Tongue (tissue), 2 donors: ENCODE results near the gene DIPK2A. TPM values are rescaled to one million over a fixed set of nuclear protein-coding genes. Genes with fewer than 3 reads are reported as not detected.

ENCODE experiments used
- DNase-seq: peaks from one replicate; pipeline ENCODE4 v3.0.0-alpha.2; 2015
- total RNA-seq: library from RNA; depleted of rRNA; stranded (reverse); fragments of >200 nt; gene quantifications from one replicate; pipeline ENCODE4 v1.2.3, GENCODE V29; 2014

Gene DIPK2A, protein sequence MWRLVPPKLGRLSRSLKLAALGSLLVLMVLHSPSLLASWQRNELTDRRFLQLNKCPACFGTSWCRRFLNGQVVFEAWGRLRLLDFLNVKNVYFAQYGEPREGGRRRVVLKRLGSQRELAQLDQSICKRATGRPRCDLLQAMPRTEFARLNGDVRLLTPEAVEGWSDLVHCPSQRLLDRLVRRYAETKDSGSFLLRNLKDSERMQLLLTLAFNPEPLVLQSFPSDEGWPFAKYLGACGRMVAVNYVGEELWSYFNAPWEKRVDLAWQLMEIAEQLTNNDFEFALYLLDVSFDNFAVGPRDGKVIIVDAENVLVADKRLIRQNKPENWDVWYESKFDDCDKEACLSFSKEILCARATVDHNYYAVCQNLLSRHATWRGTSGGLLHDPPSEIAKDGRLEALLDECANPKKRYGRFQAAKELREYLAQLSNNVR
- total RNA-seq = 48.0 TPM

DNA sequence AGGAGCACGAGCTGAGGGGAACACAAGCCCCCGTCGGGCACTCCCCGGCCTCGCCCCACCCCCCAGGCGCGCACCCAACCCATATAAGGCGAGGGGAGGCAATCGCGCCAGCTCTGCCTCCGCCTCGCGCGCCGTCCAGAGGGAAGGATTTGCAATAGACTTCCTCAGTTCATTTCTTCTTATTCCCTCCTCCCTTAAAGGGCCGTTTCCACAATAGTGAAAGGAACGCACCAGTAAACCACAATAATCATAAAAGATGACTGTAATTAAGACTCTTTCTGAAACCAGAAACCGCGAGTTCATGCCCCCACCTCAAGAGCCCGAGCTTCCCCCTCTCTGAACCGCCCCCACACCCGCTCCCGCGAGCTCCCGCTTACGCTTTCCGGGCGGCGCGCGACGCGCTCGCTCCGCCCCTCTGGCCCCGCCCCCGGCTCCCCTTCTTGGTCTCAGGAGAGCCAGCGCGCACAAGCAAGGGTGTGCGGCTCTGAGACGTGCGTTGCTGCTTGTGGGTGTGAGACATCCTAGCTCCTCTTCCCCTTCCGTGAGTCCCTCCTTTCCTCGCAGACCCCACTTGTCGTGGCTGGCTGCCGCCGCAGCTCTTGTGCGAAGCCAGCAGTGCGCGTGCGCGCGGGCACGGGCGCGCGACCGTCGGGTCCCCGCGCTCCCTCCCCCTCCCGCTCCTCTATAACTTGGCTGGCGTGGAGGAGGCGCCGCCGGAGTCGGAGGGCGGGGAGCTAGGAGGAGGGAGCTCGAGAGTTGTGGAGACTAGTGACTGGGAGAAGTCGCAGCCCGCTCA is at the start of gene DIPK2A:
Gene DIPK2A (plus strand): TSS at position 465 of the 796 bp plus-strand sequence. CDS start 510 bp downstream, outside the sequence.
- DNase-seq = peak; percentile 98

DNA sequence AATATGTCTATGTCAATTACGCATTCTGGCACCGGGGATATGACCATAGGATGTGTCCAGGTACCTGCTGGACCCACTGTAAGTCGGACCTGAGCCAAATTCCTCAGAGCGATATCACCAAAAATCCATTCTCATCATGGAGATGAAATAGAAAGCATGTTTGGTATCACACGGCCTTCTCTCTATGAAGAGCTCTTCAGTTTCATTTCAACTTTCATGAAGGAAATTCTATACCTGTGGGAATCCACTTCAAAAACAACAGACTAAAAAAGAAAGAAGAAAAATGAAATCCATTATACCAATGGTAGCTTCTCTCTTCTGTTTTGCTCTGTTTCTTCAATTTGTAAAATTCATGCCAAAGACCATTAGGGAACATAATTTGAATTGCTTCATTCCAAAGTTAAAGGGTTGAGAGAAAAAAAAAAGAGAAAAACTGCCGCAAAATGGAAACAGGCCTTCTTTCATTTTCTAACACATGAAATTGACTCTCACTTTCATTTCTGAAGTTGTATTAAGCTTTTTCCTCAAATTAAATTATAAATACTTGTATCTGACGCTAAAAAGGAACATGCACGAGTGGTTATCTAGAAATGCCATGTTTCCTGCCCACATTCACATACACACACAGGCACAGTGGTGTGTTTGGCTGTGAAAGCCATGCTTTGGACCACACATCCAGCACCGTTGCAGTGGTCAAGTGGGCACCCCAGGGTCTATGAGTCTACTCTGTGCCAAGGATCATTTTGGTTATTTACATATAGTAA is 46.9 kb upstream of the DIPK2A start:
- no peak for DNase-seq

DNA sequence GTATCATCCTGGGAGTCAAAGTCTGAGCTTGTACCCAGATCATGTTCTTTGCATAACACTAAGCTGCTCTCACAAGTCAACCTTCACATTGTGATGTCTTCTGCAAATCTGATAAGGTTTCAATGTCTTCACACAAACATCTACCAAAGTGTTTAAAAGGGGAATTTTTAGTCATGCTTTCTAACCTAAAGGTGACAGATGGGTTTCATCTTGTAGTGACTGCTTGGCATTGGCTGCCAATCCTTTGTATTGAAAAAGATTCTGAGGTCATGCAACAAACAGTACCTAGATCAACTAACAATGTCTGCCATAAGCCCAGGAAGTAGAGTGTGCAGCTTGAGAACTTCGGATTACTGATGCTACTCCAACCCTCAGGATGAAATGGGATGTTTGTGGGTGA is 43.6 kb upstream of the DIPK2A start:
- no peak for DNase-seq

DNA sequence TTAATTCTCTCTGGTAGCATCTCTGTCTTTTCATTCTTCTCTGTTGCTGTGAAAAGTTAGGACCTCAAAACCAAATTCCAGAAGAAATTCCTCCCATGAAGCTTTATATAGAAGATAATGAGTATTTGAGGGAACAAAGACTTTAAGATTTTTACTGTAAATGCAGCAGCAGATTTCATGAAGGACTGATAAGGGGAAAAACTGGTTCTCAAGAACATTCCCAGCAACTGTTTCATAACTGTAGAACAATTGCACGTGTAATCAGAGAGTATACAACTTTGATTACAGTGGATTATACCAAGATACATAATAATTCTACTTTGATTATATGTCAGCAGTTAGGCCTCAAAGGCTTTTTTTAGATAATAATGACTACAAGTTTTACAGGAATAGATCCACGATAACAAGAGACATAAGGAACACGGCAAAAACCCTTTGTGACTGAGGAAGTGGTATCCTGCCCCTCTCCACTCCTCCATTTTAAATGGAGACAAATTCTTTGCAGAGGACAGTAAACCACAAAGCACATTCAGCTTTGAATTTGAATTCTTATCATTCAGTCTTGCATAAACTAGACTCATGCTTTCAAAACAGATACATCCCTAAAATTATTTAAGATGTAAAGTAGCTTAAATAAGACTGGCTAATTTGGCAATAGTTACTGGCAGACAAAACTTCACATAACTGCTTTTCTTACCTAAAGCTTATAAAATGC is 42.9 kb upstream of the DIPK2A start:
- no peak for DNase-seq

DNA sequence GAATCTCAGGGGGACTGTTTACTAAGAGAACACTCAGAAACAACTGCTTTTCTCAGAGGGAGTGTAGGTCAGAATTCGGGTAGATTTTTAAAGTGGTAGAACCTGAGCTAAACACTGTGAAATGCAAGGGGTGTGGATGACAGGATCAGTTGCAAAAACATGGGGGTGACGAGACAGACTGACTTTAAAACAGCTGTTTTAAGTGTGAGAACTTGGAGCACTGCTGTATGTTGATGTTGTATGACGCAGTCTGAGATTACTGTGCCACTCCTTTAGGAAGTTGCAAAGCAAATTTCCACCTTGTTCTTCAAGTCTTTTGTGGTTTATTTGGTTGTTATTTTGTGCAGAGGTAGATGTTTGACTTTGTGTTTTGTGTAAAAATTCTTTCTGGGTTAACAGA is 36.8 kb upstream of the DIPK2A start:
- DNase-seq = no peak

DNA sequence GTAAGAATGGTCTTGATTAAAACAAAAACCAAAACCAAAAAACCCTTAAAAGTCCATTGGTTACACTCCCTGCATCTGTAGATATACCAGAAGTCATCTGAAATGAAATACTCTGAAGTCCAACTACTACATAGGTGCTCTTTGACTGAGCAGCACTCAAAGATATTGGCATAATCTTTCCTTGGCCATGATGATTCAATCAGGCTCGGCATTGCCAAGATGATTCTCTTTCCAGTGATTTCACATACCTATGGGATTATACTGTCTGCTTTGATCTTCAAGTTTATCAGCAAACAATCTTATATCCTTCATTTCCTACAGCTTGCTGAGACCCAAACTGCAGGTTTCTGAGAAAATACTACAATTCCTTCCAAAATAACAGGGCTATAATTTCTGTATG is 35.9 kb upstream of the DIPK2A start:
- DNase-seq = no peak

DNA sequence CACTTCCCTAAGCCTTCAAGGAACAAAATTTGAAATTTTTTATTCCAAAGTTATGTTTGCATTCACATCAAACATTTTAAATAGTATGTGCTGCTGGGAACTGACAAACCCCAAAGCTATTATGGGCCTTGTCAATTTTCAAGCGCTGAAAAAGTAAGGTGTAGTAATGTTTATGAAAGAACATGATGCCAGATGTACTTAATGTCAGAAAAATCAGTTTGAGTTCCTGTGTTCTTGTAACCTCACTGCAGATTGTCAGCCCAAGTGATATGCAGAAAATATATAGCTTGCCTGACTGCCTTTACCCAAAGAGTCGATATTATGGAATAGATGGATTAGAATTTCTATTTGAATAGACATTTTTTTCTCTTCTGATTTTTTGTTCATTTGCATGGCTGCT is 20.8 kb upstream of the DIPK2A start:
- DNase-seq = no peak

DNA sequence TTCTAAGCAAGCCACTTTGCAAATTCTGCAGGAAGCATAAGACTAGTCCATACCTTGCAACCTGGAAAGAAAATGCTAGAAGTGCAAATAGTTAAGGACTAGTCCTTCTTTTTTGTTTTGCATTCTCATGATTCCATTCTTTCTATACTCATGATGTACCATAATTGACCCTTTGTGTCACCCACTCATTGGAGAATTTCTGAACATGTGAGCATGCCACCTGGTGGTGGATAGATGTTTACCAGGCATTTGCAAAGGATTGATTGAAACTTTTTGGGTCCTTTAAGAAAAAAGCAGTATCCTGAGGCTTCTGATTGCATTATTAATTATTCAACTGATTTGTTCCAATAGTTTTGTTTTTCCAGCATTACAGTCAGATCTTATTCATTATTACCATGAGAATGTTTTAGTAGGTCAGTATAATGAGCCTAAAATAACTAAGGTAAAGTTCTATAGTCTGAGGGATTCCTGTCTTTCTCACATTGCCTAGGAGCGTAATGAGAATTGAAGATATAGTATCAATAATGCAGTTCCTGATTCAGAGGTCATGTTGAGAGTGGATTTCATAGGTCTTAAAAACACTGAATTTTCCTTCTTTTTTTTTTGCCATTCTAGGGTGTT is 20.2 kb upstream of the DIPK2A start:
- DNase-seq = peak; percentile 45

DNA sequence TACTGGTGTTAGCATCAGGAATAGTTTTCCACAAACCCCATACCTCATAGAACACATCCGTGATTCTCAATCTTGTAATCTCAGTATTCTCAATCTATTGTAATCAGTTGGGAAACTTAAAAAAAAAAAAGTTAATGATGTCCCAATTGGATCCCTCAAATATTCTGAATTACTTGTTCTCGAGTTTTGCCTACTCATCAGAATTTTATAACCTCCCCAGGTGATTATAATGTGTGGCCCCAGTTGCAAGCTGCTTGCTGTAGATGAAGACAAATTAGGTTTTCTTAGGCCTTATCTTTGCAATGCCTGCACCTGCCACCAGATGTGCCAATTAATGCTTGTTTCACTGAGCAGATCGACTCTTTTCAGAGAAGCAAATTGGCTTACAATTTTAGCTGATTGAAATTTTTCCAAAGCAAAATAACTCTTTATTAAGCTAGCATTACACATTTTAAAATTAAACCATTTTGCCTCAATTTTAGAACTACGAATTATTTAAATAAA is 19.0 kb upstream of the DIPK2A start:
- no peak for DNase-seq

DNA sequence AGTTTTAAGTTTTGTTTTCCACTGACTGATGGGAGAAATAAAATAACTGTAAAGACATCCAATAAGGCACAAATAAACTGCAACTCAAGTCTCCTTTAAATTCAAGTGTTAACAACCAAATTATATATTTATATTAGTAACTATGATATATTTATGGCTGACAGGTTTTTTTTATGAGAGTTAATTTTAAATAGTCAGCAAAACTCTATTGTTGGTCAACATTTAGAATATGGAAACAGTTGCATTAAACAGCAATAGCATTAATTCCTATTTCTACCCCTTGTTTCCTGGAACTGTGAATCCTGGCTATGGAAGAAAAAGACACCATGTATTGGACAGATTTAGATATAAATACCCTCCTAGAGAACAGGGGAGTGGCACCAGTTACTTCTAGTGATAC is 16.5 kb upstream of the DIPK2A start:
- DNase-seq = no peak

DNA sequence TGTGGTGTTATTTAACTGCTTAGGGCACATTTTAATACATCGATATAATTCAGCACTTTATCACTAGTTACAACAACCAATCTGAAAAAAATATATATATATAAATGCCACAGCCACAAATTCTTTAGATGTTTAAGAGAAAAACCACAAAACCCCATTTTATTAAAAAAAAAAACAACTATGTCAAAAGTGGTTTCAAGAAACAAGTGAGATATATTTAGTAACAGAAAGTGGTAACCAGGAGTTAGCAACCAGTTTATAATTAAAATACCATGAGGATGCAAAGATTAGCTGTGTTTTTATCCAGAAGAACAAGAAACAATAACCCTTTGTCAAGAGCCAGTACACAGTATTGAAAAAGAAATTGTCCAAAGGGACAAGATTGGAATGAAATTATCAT is 14.8 kb upstream of the DIPK2A start:
- no peak for DNase-seq

DNA sequence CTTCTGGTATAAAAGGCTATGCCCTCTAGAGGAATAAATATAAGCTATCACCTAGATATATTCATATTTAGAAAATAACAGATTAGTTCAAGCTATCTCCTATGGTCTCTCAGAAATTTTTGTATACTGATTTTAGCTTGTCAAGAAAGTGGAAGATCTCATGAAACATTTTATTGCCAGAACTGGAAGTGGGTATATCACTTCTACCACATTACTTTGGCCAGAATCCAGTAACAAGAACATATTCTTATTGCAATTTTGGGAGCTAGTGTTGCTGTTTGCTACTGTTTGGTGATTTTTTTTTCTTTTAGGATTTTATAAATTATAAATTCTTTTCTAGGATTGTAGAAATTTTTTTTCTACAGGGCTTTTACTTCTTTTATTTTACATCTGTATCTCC is 14.2 kb upstream of the DIPK2A start:
- DNase-seq = no peak

DNA sequence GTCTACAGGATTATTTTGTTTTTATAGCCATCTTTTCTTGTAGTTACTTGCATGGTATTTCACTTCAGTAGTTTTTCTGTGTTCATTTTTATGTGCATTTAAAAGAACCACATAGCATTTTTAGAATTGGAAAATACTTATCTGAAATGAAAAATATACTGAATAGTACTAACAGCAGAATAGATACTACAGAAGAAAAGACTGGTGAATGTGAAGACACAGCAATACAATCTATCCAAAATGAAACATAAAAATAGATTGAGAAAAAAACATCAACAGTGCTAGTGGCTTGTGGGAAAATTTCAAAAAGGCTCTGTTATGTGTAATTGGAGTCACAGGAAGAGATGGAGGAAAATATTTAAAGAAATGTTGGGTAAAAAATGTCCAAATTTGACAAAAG is 12.7 kb upstream of the DIPK2A start:
- no peak for DNase-seq

DNA sequence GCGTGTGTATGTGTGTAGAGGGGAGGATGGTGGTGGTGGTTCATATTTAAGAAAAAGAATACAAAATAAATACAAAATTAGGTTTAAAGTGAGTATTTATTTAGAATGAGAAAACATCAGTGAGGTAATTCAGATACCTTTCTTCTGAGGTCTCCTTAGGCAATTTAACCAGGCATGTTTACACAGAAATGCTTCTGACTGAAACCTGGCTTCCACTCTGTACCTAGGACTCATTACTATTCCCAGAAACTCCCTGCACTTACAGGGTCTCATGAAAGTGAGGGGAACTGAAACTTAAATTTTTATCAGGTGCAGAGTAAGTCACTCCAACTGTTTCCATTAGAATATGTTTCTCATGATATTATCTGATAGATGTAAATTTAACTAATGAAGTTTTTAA is 10.3 kb upstream of the DIPK2A start:
- DNase-seq = no peak

DNA sequence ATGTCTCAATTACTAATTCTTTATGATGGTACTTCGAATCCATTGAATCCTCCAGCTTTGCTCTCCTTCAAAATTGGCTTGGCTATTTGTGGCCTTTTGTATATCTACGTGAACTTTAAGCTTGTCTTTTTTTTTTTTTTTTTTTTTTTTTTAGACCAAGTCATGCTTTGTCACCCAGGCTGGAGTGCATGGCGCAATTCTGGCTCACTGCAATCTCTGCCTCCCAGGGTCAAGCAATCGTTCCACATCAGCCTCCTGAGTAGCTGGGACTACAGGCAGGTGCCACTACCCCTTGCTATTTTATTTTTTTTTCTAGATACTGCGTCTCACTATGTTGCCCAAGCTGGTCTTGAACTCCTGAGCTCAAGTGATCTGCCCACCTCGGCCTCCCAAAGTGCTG is 7.7 kb upstream of the DIPK2A start:
- DNase-seq = no peak

DNA sequence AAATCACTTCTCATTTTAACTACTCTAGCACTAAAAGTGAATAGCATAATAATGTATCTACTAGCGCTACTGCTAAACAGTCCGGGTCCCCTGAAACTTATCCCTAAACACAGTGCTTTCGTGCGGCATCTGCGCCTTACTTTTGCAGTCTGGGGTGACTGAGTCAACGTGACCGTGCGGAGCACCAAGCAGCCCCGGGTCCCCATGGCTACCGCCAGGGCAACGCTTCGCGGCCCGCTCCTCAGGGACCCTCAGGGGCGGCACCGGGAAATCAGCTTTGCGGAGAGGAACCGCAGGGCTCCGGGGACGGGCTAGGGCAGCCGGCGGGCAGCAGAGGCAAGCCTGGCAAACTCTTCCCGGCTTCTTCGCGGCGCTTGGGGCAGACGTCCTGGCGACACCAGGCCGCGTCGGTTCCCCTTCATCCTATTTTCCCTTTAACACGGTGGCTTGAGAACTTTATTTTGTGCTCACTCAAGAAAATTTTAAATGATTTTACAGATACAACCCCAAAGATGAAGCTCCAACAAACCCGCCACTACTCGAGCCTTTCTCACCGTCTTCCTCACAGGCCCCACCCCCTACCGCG is 757 bp upstream of the DIPK2A start:
- no peak for DNase-seq

DNA sequence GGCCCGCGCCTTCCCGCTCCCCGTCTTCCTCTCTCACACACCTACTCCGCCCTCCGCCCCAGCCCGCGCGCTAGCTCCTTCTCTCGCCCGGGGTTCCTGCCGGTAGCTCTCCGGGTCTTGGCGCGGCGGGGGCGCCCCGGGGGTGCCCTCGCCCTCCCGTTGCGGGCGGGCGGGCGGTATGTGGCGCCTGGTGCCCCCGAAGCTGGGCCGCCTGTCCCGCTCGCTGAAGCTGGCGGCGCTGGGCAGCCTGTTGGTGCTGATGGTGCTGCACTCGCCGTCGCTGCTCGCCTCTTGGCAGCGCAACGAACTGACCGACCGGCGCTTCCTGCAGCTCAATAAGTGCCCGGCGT is 507 bp downstream of the DIPK2A start:
- no peak for DNase-seq

DNA sequence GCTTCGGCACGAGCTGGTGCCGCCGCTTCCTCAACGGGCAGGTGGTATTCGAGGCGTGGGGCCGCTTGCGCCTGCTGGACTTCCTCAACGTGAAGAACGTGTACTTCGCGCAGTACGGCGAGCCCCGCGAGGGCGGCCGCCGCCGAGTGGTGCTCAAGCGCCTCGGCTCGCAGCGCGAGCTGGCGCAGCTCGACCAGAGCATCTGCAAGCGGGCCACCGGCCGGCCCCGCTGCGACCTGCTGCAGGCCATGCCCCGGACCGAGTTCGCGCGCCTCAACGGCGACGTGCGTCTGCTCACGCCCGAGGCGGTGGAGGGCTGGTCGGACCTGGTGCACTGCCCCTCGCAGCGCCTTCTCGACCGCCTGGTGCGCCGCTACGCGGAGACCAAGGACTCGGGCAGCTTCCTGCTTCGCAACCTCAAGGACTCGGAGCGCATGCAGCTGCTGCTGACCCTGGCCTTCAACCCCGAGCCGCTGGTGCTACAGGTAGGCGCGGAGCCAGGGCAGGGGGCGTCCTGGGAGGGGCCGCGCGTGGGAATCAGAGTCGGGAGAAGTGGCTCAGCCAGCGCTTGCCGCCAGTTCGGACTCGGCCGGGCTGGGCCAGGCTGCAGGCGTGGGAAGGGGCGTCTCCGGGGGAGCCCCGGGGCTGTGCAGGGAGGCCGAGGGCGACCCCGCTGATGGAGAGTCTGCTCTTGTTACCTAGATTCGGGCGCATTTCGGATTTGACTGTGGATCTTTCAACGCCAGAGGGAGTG is 1.1 kb downstream of the DIPK2A start:
- peak; percentile 81 for DNase-seq

DNA sequence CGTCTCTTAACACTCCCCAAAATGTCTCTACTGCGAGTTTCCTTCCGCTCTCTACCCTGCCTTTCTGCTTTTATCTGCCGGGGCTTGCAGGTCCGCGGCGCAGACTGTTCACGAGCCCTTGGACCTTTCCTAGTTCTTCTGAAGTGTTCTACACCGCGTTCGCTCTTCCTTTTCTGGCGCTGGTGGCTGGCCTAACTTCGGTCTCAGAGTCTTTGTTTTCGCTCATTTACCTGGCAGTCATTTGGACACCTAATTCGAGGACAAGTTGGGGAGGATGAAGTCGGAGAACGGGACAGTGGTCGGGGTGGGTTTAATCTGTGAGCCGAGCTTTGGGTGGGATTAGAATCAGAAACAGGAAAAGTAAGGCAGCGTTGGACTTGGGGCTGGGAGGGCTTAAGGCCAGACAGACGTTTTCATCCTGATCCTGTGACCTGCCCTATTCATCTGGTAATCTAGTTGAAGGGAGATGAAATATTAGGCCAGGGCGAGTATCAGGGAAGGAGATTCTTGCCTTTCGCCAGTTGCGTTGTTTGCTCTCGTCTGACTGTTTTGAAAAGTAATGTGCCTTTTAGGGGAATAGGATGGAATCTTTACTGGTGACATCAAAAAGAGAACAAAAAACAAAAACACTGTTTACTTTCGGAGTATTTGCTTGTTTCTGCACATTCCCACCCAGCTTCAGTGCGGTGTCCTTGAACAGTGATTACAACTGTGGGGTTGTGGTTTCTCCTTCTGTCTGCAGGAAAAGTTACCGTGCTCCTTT is 1.8 kb downstream of the DIPK2A start:
- DNase-seq = peak; percentile 93
